ENCODE data around the gene ZFYVE21. TPM values are rescaled to one million over a fixed set of nuclear protein-coding genes. Genes with fewer than 3 reads are reported as not detected.

The ZFYVE21 gene
- total RNA-seq, 2 donors from 2014 or later: 43.7 to 71.6 TPM

DNA sequence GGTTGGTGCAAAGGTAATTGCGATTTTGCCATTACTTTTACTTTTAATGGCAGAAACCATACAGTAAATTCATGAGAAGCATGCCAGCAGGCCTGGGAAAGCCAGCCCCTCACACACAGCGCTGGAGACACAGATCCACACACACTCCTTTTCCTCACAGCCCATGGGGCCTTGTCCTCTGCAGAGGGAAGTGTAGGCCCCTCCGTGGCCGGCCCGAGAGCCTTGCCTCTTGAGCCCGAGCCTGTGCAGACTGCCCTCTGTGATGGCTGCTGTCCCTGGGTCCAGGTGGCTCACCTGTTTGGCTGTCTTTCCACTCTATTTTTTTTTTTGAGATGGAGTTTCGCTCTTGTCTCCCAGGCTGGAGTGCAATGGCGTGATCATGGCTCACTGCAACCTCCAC lies 39.7 kb upstream of the ZFYVE21 start:
- Histone ChIP-seq H3K4me3 (no peak overlapping the region), H3K27me3 (no peaks in the 10 kb centered on the region), H3K4me1 (peaks cover 0 to 14% of the 10 kb centered on the region in 2 donors), H3K27ac (no peak overlapping the region), H3K36me3 (peaks cover 100% of the 10 kb centered on the region), H3K9me3 (no peaks in the 10 kb centered on the region)
- TF ChIP-seq, protein P1, sequence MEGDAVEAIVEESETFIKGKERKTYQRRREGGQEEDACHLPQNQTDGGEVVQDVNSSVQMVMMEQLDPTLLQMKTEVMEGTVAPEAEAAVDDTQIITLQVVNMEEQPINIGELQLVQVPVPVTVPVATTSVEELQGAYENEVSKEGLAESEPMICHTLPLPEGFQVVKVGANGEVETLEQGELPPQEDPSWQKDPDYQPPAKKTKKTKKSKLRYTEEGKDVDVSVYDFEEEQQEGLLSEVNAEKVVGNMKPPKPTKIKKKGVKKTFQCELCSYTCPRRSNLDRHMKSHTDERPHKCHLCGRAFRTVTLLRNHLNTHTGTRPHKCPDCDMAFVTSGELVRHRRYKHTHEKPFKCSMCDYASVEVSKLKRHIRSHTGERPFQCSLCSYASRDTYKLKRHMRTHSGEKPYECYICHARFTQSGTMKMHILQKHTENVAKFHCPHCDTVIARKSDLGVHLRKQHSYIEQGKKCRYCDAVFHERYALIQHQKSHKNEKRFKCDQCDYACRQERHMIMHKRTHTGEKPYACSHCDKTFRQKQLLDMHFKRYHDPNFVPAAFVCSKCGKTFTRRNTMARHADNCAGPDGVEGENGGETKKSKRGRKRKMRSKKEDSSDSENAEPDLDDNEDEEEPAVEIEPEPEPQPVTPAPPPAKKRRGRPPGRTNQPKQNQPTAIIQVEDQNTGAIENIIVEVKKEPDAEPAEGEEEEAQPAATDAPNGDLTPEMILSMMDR (IDR thresholded peaks at IDR 0.05): no peak
- no peak for DNase-seq (ENCODE audit: low spot score)

DNA sequence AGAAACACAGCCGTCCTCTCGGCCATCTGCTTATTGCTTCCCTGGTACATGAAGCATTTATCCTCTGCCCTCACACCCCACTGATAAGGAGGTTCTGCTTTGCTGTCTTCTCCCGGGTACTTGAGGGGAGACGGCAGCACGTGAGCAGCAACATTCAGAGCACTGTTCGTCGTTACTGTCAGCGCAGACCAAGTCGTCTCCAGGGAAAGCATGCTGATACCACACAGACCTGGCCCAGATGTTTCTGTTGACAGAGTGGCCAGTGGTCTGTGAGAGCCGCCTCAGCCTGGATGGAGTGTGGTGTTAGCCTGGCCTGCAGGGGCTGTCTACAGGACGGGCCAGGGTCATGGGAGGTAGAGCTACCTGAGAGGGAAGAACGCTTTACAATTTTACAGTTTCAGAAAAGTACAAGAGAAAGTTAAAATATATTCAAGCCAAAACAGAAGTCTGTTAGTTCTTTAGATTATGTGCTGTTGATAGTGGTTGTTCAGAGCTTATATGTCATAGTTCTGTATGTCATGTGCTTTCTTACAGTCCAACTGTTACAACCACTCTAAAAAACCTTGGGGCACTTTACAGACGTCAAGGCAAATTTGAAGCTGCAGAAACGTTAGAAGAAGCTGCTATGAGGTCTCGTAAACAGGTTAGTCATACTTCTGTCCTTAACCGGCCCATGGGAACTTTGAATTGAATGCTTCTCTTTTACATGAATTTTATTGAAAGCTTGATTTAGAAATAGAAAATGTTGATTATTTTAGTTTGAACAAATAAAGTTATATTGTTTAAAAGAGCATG lies 38.5 kb upstream of the ZFYVE21 start:
- Histone ChIP-seq H3K27ac (no peak overlapping the region), H3K36me3 (peaks cover 100% of the 10 kb centered on the region)

DNA sequence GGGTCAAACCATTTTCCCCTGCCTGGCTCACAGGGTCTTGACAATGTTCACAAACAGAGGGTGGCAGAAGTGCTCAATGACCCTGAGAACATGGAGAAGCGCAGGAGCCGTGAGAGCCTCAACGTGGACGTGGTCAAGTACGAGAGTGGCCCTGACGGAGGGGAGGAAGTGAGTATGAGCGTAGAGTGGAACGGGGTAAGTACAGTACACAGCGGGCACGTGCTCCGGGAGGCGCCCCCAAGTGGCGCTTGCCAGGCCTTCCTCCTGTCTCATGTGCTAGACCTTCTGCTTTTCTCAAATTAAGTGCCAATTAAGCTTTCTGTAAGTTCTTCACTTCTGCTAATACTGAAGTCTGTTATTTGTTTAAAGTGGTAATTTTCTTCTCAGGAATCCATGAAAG lies 36.3 kb upstream of the ZFYVE21 start:
- DNase-seq (ENCODE audit: low spot score): no peak
- Histone ChIP-seq H3K4me3 (no peak overlapping the region), H3K9me3 (no peaks in the 10 kb centered on the region), H3K4me1 (peaks cover 0 to 14% of the 10 kb centered on the region in 2 donors), H3K27ac (no peak overlapping the region), H3K36me3 (peaks cover 92% of the 10 kb centered on the region), H3K27me3 (no peaks in the 10 kb centered on the region)
- TF ChIP-seq, protein P1 (IDR thresholded peaks at IDR 0.05): peak in 1 of 2 donors; percentile 58

More for the DNA sequence above, 38.5 kb upstream of the ZFYVE21 start:
- no peak for DNase-seq (ENCODE audit: low spot score)
- no peaks in the 10 kb centered on the region for H3K9me3 ChIP-seq
- no peak overlapping the region for H3K4me3 ChIP-seq
- TF ChIP-seq, protein P1 (IDR thresholded peaks at IDR 0.05): no peak
- H3K4me1 ChIP-seq: peaks cover 0 to 14% of the 10 kb centered on the region in 2 donors
- no peaks in the 10 kb centered on the region for H3K27me3 ChIP-seq

DNA sequence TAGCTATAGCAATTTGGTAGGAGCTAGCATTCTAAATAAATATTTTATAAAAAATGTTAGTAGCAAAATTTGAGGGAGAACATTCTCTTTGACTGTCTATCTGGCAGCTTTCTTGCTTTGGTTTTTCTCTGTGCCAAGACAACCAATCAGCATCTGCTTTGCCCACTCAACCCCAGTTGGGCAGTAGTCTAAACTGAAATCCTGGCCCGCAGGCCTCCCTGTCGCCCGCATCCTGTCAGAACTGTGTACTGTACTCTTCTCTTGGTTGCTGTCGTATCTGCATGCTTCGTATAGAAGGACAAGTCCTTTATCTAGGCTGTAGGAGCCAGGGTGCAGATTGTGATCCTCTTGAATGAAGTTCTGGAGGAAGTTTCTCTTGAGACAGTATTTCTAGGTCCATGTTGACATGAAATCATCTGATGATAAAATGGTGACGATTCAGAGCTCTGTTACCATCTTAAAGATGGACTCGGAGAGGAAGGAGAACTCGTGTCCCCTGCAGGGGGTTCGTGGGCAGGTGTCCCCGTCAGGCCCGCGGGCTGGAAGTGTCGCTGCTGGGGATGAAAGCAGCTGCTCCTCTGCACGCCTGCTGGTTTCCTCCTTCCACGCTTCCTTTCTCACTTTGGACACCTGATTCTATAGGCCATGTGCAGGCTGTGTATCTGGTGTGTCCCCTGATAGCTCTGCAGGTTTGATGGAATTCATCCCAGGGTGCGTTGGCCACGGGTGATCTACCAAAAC lies 34.9 kb upstream of the ZFYVE21 start:
- no peak overlapping the region for H3K27ac ChIP-seq
- no peaks in the 10 kb centered on the region for H3K27me3 ChIP-seq
- no peaks in the 10 kb centered on the region for H3K9me3 ChIP-seq
- DNase-seq (ENCODE audit: low spot score): no peak
- peaks cover 84% of the 10 kb centered on the region for H3K36me3 ChIP-seq
- H3K4me1 ChIP-seq: peaks cover 0 to 14% of the 10 kb centered on the region in 2 donors
- TF ChIP-seq, protein P1 (IDR thresholded peaks at IDR 0.05): no peak
- no peak overlapping the region for H3K4me3 ChIP-seq

DNA sequence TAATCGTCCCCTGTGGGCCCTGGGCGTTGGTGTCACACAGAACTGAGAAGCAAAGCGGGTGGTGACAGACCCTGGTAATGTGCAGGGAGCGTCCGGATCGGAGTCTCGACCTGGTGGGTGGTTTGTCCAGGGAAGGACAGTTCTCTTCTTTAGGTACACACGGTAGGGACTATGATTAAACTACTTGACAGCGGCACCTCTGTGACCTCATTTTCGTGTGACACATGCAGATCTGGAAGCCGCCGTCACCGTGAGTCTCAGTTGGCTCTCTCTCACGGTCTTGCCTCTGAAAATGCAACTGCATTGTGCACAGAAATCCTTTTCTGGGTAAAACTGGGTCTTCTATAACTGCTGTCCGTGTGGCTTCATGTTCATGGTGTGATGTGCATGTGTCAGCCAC lies 32.5 kb upstream of the ZFYVE21 start:
- TF ChIP-seq, protein P1 (IDR thresholded peaks at IDR 0.05): no peak
- no peak overlapping the region for H3K4me3 ChIP-seq
- DNase-seq (ENCODE audit: low spot score): no peak
- H3K4me1 ChIP-seq: peaks cover 0 to 20% of the 10 kb centered on the region in 2 donors
- no peaks in the 10 kb centered on the region for H3K27me3 ChIP-seq
- no peaks in the 10 kb centered on the region for H3K9me3 ChIP-seq
- peaks cover 79% of the 10 kb centered on the region for H3K36me3 ChIP-seq
- H3K27ac ChIP-seq: no peak overlapping the region
